ENCODE measurements around the gene FLACC1.

The FLACC1 gene

DNA sequence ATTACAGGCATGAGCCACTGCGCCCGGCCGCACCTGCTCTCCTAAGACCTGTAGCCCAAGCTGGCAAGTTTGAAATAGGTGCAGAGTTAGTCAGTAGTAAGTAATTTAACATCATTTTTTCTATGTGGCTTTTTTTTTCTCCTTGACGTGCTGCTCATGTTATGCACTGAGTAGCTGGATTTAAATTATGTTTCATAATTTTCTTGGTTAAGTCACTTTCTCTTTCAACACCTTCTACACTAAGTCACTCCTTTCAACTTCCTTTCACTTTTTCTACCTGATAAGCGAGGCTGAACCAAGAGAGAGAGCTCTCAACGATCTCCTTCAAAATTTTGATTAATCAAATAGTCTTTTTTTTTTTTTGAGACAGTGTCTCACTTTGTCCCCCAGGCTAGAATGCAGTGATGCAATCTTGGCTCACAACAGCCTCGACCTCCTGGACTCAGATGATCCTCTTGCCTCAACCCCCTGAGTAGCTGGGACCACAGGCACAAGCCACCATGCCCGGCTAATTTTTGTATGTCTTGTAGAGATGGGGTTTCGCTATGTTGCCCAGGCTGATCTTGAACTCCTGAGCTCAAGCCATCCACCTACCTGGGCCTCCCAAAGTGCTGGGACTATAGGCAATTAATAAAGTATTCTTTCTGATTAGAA is 83.7 kb downstream of the FLACC1 start:
- no peak for DNase-seq

DNA sequence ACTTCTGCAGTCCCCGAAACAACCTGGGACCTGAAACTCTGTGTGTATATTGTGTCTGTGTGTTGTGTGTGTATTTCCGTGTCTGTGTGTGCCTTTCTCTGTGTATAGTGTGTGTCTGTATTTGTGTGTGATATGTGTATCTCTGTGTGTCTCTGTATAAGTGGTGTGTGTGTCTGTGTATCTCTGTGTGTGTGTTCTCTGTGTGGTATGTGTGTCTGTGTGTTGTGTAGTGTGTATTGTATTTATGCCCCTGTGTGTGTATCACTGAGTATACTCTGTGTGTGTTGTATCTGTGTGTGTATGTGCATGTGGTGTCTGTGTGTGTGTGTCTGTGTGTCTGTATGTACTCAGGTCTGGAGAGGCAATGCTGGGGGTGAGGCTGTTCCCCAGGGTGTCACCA is 85.2 kb downstream of the FLACC1 start:
- DNase-seq = no peak

DNA sequence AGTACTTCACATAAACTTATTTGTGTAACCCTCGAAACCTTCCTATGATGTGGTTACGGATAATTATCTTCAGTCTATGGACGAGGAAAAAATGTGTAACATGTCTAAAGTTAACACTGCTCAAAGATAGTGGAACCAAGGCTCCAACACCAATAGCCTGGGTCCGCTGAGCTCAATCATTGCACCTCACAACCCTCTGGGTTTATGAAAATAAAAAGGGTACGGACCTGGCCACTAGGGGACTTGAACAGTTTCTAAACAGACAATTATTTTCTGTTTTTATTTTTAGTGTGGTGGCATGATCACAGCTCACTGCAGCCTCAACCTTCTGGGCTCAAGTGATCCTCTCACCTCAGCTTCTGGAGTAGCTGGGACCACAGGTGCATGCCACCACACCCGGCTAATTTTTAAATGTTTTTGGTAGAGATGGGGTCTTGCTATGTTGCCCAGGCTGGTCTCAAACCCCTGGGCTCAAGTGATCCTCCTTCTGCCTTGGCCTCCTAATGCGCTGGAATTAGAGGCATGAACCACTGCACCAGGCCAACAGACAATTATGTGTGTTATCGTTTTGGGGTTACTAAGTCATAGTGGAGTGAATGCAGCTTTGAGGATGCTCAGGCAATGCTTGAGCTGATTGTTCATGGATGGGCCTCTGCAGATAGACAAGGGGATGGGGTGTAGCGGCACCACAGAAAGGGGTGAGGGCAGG is 86.7 kb downstream of the FLACC1 start:
- no peak for DNase-seq

DNA sequence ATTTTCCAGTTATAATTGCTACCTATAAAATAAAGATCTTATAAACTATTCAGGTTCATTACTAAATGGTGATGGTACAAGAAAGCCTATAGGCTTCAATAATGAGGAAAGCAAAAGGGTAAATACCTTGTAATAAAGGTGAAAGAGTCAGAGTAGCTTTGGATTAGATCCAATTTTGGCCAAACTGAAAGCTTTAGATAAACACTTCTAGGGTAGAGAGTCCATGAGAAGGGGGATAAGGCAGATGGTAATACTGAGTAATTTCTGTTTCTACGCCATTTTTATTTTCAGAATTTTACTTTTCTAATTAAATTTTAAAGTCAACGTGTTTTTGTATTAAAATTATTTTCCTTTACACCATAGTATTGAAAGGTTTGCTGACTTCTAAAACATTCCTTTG is 87.4 kb downstream of the FLACC1 start:
- DNase-seq = no peak

DNA sequence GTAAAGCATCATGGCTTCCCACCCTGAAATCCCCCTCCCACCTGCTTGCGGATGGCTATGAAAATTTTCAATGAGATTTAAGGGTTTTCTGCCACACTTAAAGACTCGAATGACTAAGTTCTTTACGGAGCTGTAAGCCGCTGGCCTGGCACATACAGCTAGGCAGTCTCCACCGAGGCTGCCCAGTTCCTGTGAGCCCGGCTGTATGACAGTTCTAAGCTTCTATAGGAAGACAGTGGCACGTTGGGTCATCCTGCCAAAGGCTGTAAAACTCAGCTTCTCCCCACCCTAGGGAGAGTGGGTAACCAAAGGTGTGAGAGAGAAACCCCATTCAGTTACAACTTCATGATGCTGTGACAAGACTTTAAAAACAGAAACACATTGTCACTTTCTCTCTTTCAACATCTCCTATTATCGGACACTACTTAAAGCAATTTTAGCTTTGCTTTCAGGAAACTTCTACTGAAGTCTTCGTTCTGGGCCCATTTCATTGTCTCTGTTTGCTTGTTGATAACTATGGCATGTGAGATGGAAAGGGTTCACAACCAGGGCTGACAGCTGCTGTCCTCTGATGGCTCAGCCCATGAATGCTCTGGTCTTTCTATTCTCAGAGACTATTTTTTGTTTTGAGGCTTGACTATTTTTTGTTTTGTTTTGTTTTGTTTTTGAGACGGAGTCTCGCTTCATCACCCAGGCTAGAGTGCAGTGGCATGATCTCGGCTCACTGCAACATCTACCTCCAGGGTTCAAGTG is 89.7 kb downstream of the FLACC1 start:
- peak; percentile 39 for DNase-seq

DNA sequence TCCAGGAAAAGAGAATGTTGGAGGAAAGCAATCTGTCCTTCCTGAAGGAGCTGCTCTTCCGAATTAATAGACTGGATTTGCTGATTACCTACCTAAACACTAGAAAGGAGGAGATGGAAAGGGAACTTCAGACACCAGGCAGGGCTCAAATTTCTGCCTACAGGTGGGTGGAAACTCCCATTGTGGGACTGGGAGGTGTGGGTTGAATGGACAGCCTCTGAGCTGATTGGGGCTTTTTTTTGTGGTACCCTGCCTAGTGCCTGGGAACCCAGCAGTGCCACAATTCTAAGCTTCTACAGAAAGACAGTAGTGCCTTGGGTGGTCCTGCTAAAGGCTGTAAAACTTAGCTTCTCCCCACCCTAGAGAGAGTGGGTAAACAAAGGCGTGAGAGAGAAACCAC is 90.5 kb downstream of the FLACC1 start:
- peak; percentile 38 for DNase-seq

DNA sequence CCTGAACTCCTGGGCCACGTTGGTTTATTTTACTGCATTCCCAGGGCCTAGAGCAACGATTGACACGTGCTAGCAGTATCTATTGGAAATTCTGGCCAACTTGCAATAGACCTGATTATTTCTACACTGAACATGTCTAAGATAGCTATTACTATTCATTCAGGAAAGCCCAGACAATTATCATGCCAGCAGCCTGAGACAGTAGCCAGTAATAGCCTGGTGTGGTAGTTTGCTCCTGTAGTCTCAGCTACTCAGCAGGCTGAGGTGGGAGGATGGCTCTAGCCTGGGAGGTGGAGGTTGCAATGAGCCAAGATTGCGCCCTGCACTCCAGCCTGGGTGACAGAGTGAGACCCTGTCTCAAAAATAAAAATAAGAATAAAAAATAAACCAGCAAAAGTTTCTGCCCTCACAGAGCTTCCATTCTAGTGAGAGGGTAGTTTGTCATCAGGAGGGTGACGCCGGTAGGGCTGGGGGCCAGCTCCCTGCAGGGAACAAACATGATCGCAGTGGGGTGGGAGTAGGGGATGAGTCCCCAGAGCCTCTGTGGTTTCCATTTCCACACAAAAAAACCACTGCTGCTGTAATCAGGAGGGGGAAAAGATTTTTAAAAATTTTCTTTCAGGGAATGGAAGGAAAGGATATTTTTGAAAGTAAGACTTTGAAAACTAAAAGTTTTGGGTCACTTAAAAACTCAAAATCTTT is 92.5 kb downstream of the FLACC1 start:
- no peak for DNase-seq

DNA sequence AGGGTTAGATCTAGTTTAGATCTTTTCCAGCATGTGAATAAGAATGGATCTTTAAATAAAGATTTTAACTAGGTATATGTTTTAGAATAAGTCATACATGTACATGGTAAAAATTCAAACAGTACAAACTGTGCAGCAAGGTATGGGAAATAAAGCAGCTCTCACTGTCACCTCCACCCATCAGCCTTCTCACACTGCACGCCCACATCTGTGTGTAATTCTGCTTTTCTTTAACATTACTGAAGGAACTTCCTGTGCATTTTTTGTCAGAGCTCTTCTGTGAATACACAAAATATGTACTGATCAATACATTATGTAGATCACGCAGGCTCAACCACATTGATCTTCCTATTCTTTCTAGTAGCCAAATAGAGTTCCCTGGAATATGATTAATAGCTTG is 93.4 kb downstream of the FLACC1 start:
- DNase-seq = peak; percentile 49

DNA sequence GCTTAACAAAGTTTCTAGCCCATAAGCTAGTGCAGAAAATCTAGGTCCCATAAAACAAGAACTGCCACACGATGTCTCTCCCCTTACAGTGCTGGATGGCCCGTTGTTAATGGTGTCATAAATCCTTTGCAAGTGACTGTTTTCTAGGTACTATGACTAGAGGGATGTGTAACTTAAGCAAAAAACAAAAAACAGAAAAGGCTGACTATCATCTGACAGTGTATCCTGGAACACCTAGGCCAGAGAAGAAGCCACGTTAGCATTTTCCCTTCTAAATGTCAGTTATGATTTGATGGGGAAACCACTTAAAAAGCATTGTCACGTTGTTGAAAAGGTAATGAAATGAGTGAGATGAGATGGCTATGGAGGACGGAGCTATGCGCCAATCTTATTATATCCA is 94.4 kb downstream of the FLACC1 start:
- peak; percentile 34 for DNase-seq

DNA sequence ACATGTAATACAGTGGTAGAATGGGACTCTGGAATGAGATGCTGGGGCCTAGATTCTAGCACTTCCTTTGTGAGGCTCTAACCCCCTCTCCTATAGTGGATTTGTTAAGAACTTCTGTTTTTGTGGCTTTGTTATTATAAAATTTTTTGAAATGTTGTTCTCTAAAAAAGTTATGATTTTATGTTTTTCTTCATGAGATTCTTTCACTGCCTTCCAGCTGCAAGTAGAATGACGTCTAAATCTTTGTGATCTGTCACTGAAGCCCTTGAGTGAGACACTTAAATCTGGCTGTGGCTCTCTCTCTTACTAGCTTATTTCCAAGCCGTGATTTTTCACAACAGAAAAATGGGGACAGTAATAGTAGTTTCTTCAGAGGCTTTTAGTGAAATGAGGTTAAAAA is 95.2 kb downstream of the FLACC1 start:
- DNase-seq = peak; percentile 43

DNA sequence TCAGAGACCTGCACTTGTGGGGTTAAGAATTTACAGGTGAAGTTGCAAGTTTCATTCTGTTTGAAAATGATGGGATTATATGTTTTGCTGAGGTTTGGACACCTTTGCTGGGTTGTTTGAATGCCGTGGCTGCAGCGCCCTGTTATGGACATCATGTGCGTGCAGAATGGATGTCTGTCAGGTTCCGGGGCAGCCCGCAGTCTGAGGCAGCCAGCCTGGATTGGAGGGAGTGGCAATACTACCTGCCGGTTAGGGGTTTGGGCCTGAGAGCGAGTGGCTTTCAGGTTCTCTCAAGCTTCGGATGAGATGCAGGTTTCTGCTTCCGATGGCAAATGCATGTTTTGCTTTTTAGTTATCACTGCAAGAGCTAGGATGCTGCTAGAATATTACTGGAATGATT is 95.7 kb downstream of the FLACC1 start:
- DNase-seq = peak; percentile 73

DNA sequence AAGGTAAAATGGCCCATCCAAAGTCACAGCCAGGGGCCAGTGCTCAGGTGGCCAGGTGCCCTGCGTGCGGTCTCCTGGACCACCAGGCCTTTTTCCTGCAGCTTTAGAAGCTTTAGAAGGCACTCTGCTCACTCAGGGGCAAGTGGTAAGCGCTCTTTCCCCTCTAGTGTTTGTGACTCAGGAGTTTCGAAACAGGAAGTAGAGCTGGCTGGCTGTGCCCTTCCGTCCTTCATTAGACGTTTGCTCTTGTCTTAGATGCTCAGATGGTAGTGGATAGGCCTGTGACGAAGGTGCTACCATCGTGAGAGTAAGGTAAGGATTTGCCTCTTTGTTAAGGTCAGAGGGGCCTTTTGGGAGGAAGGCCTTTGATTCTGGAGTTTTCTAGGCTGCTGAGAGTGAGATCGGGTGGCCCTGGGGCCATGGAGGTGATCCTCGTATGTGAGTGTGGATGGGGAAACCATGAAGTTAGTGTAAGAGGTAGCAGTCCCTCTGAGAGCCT is 96.8 kb downstream of the FLACC1 start, which contains the start of gene CASP8:
Gene CASP8, plus strand, starts transcription at position 235 of the 499 bp plus-strand sequence. CDS start 5,951 bp downstream, outside the sequence.
- DNase-seq = peak; percentile 86

DNA sequence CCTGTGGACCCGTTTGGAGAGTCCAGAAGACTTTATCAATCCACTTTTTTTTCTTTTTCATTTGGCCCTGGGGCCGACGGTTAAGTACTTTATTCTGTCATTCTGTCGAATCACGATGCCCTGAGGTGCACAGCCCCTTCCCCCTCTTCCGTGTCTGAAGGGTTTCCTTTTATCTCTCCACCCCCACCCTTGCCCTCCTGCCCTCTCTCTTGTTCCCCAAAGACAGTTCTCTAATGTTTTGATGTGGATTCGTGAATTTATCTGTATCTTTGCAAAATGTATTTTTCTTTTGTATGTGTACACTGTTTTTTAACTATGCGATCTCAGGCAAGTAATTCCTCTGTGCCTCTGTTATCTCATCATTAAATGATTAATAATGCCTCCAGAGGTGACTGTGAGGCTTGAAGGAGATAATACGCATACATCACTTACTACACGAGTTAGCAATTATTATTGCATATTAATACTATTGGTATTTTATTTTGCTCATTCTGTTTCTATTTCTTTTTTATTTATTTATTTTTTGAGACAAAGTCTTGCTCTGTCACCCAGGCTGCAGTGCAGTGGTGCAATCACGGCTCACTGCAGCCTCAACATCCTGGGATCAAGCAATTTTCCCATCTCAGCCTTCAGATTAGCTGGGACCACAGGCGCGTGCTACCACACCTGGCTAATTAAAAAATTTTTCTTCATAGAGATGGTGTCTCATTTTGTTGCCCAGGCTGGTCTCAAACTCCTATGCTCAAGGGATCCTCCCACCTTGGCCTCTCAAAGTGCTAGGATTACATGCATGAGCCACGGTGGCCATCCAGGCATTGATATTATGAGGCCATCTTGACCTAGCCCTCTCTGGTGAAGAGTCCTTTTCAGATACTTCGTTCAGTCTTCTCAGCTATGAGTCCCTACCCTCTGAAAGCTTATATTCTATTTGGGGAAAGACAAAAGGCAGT is 98.2 kb downstream of the FLACC1 start:
- no peak for DNase-seq

DNA sequence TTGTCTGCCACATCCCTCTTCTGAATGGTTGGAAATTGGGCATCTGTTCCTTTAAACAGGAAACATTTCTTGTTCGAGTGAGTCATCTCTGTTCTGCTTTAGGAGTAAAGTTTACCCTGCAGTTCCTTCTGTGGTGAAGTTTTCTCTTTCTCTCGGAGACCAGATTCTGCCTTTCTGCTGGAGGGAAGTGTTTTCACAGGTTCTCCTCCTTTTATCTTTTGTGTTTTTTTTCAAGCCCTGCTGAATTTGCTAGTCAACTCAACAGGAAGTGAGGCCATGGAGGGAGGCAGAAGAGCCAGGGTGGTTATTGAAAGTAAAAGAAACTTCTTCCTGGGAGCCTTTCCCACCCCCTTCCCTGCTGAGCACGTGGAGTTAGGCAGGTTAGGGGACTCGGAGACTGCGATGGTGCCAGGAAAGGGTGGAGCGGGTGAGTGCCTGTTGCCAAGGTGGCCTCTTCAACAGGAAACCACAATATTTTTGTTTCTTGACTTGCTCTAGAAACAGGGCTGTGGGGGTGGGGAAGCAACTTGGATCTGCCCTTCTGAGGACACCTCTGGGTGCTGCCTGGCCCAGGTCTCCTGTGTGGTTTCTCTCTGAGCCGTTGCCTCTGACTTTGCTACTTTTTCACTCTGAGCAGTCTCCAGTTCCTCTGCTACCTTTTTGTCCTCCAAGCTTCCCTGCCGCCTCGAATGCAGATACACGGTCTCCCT is 99.0 kb downstream of the FLACC1 start:
- peak; percentile 97 for DNase-seq

DNA sequence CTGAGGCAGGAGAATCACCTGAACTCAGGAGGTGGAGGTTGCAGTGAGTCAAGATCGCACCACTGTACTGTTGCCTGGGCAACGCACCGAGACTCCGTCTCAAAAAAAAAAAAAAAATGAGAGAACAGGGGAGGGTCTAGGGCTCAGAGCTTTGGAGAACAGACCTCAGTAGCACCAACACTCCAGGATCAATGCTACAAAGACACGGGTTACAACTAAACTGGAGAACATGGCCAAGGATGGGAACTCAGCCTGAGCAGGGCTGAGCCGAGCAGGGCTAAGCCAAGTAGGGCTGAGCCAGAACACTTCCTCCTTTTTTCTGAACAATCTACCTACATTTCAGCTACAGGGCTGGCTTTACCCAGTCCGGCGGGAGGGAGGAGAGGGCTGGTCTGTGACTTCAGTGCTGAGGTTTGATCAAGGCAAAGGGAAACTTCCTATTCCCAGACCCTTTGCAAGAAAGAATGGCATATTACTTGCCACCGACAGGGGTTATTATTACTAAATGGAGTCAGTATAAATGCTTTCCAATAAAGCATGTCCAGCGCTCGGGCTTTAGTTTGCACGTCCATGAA is 99.7 kb downstream of the FLACC1 start:
- peak; percentile 74 for DNase-seq

DNA sequence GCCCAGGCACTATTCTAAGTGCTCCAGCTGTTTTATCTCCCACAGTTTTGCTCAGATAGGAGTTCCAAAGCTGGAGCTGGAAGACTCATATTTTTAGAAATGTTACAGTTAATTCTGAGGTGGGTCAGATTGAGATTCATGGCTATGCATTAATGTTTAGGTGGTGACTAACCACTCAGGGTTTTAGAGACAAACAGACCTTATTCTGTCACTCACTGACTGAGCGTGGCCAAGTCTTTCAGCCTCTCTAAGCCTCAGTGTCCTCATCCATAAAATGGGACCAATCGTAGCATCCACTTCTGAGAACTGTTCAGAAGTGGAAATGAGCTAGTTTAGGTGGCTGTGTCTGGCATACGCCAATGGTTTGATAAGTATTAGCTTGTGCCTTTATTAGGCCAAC is 101.1 kb downstream of the FLACC1 start:
- no peak for DNase-seq

DNA sequence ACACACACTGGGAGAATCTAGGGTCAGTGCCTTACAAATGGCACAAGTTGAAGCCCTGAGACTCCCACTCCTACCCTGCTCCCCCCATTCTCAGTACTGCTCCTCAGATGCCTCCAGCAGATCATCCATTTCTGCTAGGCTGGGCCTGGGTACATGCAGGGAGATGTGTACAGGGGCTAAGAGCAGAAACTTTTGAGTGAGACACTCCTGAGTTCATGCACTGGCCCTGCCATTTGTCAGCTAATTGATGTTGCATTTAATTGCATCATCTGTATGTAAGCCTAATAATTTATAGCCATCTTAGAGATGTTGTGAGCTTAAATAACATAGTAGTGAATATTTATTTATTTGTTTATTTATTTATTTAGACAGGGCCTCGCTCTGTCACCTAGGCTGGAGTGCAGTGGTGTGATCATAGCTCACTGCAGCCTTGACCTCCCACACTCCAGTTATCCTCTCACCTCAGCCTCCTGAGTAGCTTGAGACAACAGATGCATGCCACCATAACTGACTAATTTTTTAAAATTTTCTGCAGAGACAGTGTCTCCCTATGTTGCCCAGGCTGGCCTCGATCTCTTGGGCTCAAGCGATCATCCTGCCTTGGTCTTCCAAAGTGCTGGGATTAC is 101.6 kb downstream of the FLACC1 start:
- DNase-seq = no peak

DNA sequence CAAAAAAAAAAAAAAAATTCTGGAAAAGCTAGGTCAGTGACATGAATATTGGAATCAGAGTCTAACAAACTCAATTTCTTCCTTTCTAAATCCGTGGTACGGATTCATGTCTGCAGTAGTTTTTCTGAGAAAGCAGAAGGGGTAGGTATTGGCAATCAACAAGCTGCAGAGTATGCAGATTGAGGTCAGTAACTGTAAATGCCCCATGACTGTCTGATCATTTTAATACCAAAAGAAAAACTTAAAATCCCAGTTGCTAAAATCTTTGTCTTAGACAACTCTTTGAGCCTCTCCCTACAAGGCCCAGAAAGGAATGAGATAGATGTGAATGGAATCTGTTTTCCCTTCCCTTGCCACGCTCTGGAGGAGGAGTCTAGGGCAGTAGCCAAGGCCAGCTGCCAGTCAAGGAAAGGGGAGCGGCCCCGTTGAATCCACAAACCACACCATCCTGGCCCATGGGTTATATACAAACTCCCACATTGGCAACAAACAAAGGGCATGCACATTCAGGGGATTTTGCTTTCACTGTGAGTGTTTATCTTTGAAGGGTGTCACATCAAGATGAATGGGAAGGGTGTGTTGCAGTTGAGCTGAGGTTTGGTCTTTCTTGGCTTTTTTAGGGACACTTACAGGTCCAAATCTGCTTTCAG is 102.9 kb downstream of the FLACC1 start:
- peak; percentile 44 for DNase-seq

DNA sequence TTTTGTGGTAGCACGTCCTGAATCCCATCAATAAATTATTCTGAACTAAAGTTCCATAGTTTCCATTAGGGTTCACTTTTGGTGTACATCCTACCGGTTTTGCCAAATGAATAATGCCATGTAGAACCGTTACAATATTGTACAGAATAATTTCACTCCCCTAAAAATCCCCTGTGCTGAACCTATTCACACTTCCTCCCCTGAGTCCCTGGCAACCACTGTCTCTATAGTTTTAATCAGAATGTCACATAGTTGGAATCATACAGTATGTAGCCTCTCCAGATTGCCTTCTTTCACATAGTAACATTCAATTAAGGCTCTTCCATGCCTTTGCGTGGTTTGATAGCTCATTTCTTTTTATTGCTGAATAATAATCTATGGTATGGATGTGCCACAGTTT is 106.4 kb downstream of the FLACC1 start:
- DNase-seq = no peak

DNA sequence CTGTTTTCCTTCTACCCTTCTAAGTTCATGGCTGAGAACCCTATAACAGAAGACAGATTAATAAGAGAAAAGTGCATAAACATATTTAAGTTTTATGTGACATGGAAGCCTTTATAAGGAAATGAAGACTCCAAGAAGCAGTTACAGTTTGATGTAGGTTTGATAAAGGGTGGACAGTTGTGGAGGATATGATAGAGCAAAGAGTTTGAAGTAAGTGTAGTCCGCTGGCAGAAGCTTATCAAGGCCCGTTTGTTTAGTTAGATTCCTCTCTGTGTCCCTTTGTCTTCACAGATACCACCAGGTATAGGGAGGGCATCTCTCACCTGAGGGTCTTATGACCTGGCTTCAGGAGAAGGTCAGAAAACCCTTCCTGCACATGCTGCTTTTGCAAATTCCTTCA is 107.3 kb downstream of the FLACC1 start:
- no peak for DNase-seq
